Stimulated activated memory B cell treated with anti-CD40 and anti-IgM and Interleukin-4, amounts not matched to agents 10 μg/mL and 1 μg/mL and 100 μg/mL, for 72 hours (primary cell): ENCODE measurements around the gene TTLL7.

Source experiments
- ATAC-seq: fragments of 150-1000 bp; cut with Tn5 transposase; 2 replicates; pipeline ENCODE4 v1.10.0; 2021
- H3K27ac Mint-ChIP-seq: one replicate; pipeline ENCODE4 v1.8.0; 2022; ENCODE audit warnings: mild to moderate bottlenecking, mixed read lengths
- H3K27me3 Mint-ChIP-seq: one replicate; pipeline ENCODE4 v1.8.0; 2022; ENCODE audit warnings: mixed read lengths
- H3K36me3 Mint-ChIP-seq: one replicate; pipeline ENCODE4 v1.8.0; 2022; ENCODE audit warnings: mixed read lengths
- H3K4me1 Mint-ChIP-seq: one replicate; pipeline ENCODE4 v1.8.0; 2022; ENCODE audit warnings: mixed read lengths
- H3K4me3 Mint-ChIP-seq: one replicate; pipeline ENCODE4 v1.8.0; 2022; ENCODE audit warnings: mild to moderate bottlenecking, moderate library complexity, mixed read lengths
- H3K9me3 Mint-ChIP-seq: one replicate; pipeline ENCODE4 v1.8.0; 2022; ENCODE audit warnings: mixed read lengths

The TTLL7 gene

DNA sequence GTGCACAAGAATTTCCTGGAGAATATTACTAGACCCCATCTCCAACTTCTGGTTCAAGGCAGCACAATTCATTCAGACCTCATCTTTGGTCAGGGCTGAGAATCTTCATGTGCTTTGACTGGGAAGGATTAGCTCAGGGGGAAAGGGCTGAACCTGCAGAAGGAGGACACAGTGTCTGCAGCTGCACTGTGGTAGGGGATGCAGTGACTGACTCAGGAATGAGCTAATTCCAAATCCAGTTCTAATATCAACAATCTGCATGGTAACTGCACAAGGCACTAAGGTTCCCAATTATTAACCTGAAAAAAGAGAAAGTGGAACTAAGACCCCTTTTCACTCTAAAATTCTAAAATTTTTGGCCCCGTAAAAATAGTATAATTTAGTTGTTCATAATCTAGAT, 31.6 kb downstream of the TTLL7 start:
- H3K27ac Mint-ChIP-seq = no peak overlapping the region
- no peak for ATAC-seq

DNA sequence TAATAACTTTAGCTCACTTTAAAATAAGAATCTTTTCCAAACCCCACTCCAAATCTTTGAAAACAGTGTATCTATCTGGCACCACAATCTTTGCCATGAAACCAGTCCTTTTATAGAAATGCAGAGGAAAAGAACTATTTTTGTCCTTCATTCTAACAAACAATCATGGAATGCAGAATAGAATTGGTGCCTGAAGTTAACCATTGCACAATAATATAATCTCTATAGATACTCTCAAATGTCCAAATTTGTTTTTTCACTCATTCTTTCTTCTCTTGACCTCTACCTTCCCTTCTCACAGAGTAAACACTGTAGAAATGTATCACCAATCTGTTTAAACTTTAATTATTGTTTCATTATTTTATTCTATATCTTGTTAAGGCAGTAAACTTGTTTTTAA, 34.8 kb downstream of the TTLL7 start:
- no peak for ATAC-seq
- Mint-ChIP-seq H3K27me3 (no peaks in the 10 kb centered on the region), H3K36me3 (no peaks in the 10 kb centered on the region), H3K4me1 (no peaks in the 10 kb centered on the region), H3K27ac (no peak overlapping the region), H3K4me3 (no peak overlapping the region), H3K9me3 (no peaks in the 10 kb centered on the region)

More for the DNA sequence above, 31.6 kb downstream of the TTLL7 start:
- Mint-ChIP-seq H3K27me3 (no peaks in the 10 kb centered on the region), H3K9me3 (no peaks in the 10 kb centered on the region), H3K36me3 (no peaks in the 10 kb centered on the region), H3K4me3 (no peak overlapping the region), H3K4me1 (no peaks in the 10 kb centered on the region)

DNA sequence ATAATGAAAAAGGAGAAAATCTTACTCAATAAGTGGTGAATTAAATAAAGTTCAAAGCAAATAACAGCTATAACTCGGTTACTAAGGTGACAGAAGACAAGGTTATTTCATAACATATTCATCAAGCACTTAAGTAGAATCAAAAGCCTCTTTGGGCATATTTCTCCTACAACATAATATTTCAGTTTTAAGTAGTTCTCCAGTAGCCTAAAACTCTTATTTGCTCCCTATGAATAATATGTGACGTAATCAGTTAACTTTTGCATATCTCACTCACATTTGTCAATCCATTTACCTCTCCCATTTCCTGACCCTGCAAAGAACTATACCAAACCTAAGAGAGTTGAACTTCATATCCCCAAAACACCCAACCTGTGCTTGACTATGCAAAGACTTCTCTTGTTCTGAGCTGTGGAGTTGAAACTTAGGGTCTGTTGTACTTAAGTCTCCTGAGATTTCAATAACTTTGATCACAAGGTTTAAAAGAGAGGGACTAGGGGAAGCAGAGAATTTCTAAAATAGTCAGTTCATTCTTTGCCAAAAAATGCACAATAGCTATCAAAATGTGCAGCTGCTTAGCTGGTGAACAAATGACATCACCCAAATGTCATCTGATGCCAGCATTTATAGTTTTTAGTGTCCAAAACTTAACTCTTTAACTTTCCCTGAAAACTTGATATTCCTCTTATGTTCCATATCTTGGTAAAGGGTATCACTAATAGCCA, 37.2 kb downstream of the TTLL7 start:
- H3K27me3 Mint-ChIP-seq = no peaks in the 10 kb centered on the region
- no peaks in the 10 kb centered on the region for H3K4me1 Mint-ChIP-seq
- no peak overlapping the region for H3K27ac Mint-ChIP-seq
- no peaks in the 10 kb centered on the region for H3K9me3 Mint-ChIP-seq
- no peak for ATAC-seq
- H3K36me3 Mint-ChIP-seq = no peaks in the 10 kb centered on the region
- H3K4me3 Mint-ChIP-seq = no peak overlapping the region

GRCh38 chr1:83960669-83961277, 38.2 kb downstream of the TTLL7 start:
- Mint-ChIP-seq H3K36me3 (no peaks in the 10 kb centered on the region), H3K4me3 (no peak overlapping the region), H3K4me1 (no peaks in the 10 kb centered on the region), H3K9me3 (no peaks in the 10 kb centered on the region), H3K27ac (no peak overlapping the region), H3K27me3 (no peaks in the 10 kb centered on the region)
- no peak for ATAC-seq

DNA sequence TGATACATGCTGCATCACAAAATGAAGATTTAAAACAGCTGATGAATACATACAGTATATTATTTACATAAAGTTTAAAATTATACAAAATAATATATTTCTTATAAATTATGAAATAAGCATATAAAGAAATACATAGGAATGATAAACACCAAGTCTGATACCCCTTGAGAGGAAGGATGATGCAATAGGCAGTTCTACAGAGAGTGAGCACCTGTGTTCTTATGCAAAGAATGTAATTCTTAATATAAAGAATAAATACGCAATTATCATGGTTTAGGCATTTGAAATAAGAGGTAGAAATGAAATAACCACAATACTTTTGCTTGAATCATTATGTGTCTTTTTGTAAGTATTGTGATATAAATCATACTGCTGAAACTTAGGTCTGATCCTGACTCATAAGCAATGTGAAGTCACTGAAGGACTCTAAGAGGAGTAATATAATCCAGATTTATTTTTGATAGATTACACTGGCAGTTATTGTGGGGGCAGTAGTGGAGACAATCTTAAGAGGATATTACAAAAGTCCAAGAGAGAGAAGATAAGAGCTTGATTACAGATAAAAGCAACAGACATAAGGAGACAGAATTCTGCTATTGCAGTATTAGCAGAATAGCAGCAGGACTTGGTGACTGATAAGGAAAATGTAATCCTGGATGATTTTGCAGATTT, 39.0 kb downstream of the TTLL7 start:
- Mint-ChIP-seq H3K36me3 (no peaks in the 10 kb centered on the region), H3K4me3 (no peak overlapping the region), H3K27me3 (no peaks in the 10 kb centered on the region), H3K9me3 (no peaks in the 10 kb centered on the region), H3K4me1 (no peaks in the 10 kb centered on the region), H3K27ac (no peak overlapping the region)
- ATAC-seq = no peak

- Mint-ChIP-seq H3K4me3 (no peak overlapping the region), H3K36me3 (no peaks in the 10 kb centered on the region), H3K27ac (no peak overlapping the region), H3K9me3 (no peaks in the 10 kb centered on the region), H3K4me1 (no peaks in the 10 kb centered on the region), H3K27me3 (no peaks in the 10 kb centered on the region)
- no peak for ATAC-seq
These were observed 40.2 kb downstream of the TTLL7 start for GRCh38 chr1:83958704-83959103.

DNA sequence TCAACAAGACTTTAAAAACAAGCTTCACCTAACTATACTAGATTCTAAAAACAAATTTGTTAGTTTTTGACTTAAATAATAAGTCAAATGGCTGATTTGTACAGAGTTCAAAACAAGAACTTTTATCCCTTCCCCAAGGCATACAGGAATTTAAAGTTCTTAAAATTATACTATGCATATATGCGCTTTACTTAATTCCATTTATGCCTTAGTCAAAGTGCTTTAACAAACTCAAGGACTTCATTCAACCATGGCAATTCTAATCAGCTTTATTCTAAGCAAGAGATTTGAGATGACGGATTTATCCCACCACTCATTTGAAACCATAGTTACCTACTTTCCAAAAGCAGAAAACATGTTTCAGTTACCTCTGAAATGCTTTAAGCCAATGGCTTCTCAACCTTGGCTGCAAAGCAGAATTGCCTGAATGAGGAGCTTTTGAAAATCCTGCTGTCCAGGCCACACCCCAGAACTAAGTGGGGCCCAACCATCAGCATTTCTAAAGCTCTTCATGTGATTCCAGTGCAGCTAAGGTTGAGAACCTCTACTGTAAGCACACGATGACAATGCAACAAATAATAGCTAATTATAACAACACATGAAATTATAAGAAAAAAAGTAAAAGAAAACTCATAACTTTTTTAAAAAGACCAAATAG, 44.6 kb downstream of the TTLL7 start:
- H3K9me3 Mint-ChIP-seq = no peaks in the 10 kb centered on the region
- no peaks in the 10 kb centered on the region for H3K36me3 Mint-ChIP-seq
- no peak for ATAC-seq
- H3K4me1 Mint-ChIP-seq = no peaks in the 10 kb centered on the region
- H3K4me3 Mint-ChIP-seq = no peak overlapping the region
- no peak overlapping the region for H3K27ac Mint-ChIP-seq
- no peaks in the 10 kb centered on the region for H3K27me3 Mint-ChIP-seq

DNA sequence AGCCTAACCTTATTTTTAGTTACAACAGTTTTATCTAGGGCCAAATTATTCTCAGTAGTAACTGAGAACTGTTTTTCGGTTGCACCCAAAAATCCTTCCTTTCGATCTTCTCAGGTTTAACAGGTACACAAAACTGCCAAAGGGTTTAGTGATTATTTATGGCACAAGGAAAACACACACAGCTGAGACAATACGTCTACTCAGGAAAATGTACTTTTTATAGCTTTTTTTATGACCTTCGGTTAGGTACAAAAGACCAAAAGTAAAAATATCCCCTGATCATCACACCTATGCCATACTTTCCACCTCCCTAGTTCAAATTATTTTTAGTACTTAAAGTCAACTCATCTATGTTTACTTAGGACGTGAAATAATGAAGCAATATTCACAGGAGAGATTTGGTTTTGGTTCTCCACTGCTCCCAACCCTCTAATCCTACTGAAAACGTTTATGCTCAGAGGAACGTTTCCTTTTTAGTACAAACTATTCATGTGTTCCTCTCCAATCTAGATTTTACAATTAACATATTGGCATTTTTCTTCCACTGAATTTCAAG, 48.7 kb downstream of the TTLL7 start:
- Mint-ChIP-seq H3K9me3 (no peaks in the 10 kb centered on the region), H3K27me3 (no peaks in the 10 kb centered on the region), H3K4me1 (no peaks in the 10 kb centered on the region), H3K36me3 (no peaks in the 10 kb centered on the region), H3K4me3 (no peak overlapping the region), H3K27ac (no peak overlapping the region)
- ATAC-seq = no peak

DNA sequence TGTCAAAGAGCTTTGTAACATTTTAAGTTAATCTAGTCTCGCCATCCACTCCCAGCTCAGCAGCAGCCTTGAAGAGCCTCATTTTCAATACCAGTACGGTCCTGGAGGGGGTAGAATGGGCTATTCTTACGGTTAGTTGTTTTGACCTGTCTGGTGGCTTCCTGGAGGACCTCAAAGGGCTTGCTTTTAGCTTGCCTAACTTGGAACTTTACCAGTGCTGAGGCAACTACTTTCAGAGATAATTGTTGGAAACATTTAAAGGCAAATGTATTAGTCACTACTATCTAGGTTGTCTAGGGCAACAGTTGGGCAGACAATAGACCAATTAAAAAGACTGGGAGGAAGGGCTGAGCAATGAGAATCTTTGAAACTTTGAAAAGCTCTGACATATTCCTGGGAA, 56.0 kb downstream of the TTLL7 start:
- Mint-ChIP-seq H3K4me1 (no peaks in the 10 kb centered on the region), H3K27me3 (peaks cover 11% of the 10 kb centered on the region), H3K27ac (no peak overlapping the region), H3K4me3 (no peak overlapping the region), H3K9me3 (peaks cover 9% of the 10 kb centered on the region), H3K36me3 (peaks cover 9% of the 10 kb centered on the region)
- no peak for ATAC-seq

DNA sequence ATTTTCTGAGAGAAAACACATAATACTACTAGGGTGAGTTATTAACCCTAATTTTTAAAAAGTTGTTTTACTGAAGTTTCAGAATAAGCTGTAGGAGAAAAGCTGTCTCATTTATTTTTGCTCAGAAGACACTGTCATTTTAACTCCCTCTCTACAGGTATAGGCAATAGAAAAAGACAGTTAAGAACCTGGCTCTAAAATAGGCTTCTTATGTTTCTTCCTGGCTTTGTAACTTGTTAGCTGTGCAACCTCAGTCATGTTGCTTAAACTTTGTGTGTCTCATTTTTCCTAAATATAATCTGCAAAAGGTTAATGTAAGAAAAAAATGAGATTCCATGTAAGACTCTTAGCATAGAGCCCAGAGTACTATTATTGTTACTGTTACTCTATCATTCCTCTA, 64.4 kb downstream of the TTLL7 start:
- no peak for ATAC-seq
- Mint-ChIP-seq H3K27ac (no peak overlapping the region), H3K9me3 (no peaks in the 10 kb centered on the region), H3K36me3 (no peaks in the 10 kb centered on the region), H3K4me3 (no peak overlapping the region), H3K27me3 (peaks cover 8% of the 10 kb centered on the region), H3K4me1 (no peaks in the 10 kb centered on the region)

GRCh38 chr1:83932693-83933092, 66.2 kb downstream of the TTLL7 start:
- no peak for ATAC-seq
- Mint-ChIP-seq H3K9me3 (no peaks in the 10 kb centered on the region), H3K27ac (no peak overlapping the region), H3K36me3 (no peaks in the 10 kb centered on the region), H3K4me3 (no peak overlapping the region), H3K4me1 (no peaks in the 10 kb centered on the region), H3K27me3 (peaks cover 8% of the 10 kb centered on the region)

GRCh38 chr1:83932281-83932680, 66.7 kb downstream of the TTLL7 start:
- ATAC-seq = no peak
- Mint-ChIP-seq H3K27ac (no peak overlapping the region), H3K36me3 (no peaks in the 10 kb centered on the region), H3K4me3 (no peak overlapping the region), H3K27me3 (peaks cover 8% of the 10 kb centered on the region), H3K9me3 (no peaks in the 10 kb centered on the region), H3K4me1 (no peaks in the 10 kb centered on the region)

- peak; percentile 58 for ATAC-seq
- no peaks in the 10 kb centered on the region for H3K9me3 Mint-ChIP-seq
- no peak overlapping the region for H3K4me3 Mint-ChIP-seq
- no peak overlapping the region for H3K27ac Mint-ChIP-seq
- H3K4me1 Mint-ChIP-seq = no peaks in the 10 kb centered on the region
- peaks cover 8% of the 10 kb centered on the region for H3K27me3 Mint-ChIP-seq
- no peaks in the 10 kb centered on the region for H3K36me3 Mint-ChIP-seq
These were observed 67.2 kb downstream of the TTLL7 start for GRCh38 chr1:83931658-83932253.

- H3K27me3 Mint-ChIP-seq = peaks cover 8% of the 10 kb centered on the region
- no peak for ATAC-seq
- H3K9me3 Mint-ChIP-seq = no peaks in the 10 kb centered on the region
- no peak overlapping the region for H3K27ac Mint-ChIP-seq
- no peaks in the 10 kb centered on the region for H3K4me1 Mint-ChIP-seq
- H3K4me3 Mint-ChIP-seq = no peak overlapping the region
- no peaks in the 10 kb centered on the region for H3K36me3 Mint-ChIP-seq
These were observed 69.7 kb downstream of the TTLL7 start for GRCh38 chr1:83929184-83929583.

- no peak overlapping the region for H3K4me3 Mint-ChIP-seq
- H3K36me3 Mint-ChIP-seq = no peaks in the 10 kb centered on the region
- no peak for ATAC-seq
- no peaks in the 10 kb centered on the region for H3K9me3 Mint-ChIP-seq
- no peaks in the 10 kb centered on the region for H3K4me1 Mint-ChIP-seq
- peaks cover 8% of the 10 kb centered on the region for H3K27me3 Mint-ChIP-seq
- H3K27ac Mint-ChIP-seq = no peak overlapping the region
These were observed 70.5 kb downstream of the TTLL7 start for GRCh38 chr1:83928396-83928795.
